ENCODE results near the gene USB1. TPM values are rescaled to one million over a fixed set of nuclear protein-coding genes. Genes with fewer than 3 reads are reported as not detected.

USB1 gene
- total and polyA plus RNA-seq, 11 donors: 20.3 to 61.9 (median 34.4) TPM

DNA sequence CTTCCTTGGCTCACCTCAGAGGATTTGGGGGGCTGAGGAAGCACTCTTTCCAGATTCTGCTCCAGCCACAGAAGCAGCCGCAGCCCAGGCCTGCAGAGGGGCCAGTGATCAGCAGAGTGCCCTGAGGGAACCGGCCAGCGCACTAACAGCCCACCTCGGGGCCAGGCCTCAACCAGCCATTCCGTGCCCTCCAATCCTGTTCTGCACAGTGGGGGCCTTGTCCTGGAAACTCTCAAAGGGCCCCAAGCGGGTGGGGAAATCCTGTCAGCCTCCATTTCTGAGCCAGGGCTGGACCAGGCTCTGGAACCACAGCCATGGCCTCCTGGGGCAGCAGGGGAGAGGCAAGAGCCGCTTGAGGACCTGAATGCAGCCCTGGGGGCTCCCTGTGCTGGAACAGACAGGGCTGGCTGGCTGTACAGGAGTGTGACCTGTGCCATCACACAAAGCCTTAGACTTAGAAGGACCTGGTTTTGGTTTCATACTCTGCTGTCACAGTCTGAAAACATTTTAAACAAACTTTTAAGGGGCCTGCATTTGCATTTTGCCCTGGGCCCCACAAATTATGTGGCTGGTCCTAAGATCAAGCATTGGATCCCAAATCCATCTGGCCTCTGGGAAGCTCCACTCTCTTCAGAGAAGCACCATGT is 40.3 kb upstream of the USB1 start:
- intact Hi-C loops (cut with DNase I): no loop called here
- TF ChIP-seq POLR2A (IDR thresholded peaks at IDR 0.05) (no peak), CTCF (IDR thresholded peaks at IDR 0.05) (no peak)
- Histone ChIP-seq H3K27me3 (no peaks in the 10 kb centered on the region), H3K36me3 (no peaks in the 10 kb centered on the region), H3K4me3 (no peak overlapping the region), H3K4me1 (no peaks in the 10 kb centered on the region), H3K9me3 (no peaks in the 10 kb centered on the region), H3K27ac (no peak overlapping the region)
- 84 to 88% (median 87%) methylated on average over 6 to 7 of the region's 7 CpGs for WGBS, 4 donors
- DNase-seq (no peak), ATAC-seq (no peak)

DNA sequence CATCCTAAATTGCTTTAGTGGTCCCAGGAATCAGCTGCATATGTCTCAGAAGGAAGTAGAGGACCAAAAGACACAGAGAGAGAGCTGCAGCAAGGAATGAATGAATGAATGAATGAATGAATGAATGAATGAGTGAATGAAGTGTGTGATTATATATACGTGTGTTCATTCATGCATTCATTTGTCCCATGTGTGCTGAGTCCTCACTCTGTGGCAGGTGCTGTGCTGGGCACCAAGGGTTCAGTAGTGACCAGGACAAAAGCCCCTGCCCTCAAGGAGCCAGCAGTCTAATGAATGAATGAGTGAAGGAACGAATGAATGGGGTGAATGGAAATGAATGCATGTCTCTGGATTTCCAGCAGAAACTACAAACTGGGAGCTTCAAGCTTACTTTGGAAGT is 39.7 kb upstream of the USB1 start:
- TF ChIP-seq CTCF (IDR thresholded peaks at IDR 0.05): no peak
- TF ChIP-seq POLR2A (IDR thresholded peaks at IDR 0.05): no peak
- no peak for DNase-seq
- Histone ChIP-seq H3K9me3 (no peaks in the 10 kb centered on the region), H3K4me1 (no peaks in the 10 kb centered on the region), H3K4me3 (no peak overlapping the region), H3K36me3 (no peaks in the 10 kb centered on the region), H3K27me3 (no peaks in the 10 kb centered on the region), H3K27ac (no peak overlapping the region)
- intact Hi-C loops (cut with DNase I): no loop called here
- ATAC-seq: no peak
- WGBS, 4 donors: 41 to 66% (median 48%) methylated on average over 2 of the region's 2 CpGs

- no peak overlapping the region for H3K27ac ChIP-seq
- H3K27me3 ChIP-seq: no peaks in the 10 kb centered on the region
- H3K36me3 ChIP-seq: no peaks in the 10 kb centered on the region
- 50 to 64% (median 58%) methylated on average over 5 of the region's 5 CpGs for WGBS, 4 donors
- DNase-seq: no peak
- no peak overlapping the region for H3K4me3 ChIP-seq
- intact Hi-C loops (cut with DNase I): no loop called here
- TF ChIP-seq POLR2A (IDR thresholded peaks at IDR 0.05) (no peak), CTCF (IDR thresholded peaks at IDR 0.05) (no peak)
- no peaks in the 10 kb centered on the region for H3K9me3 ChIP-seq
- no peak for ATAC-seq
- no peaks in the 10 kb centered on the region for H3K4me1 ChIP-seq
Observed at GRCh38 chr16:57962046-57962445, 39.2 kb upstream of the USB1 start.

GRCh38 chr16:57962756-57963155 is 38.5 kb upstream of the USB1 start:
- DNase-seq (no peak), ATAC-seq (no peak)
- no peak for TF ChIP-seq CTCF (IDR thresholded peaks at IDR 0.05)
- TF ChIP-seq POLR2A (IDR thresholded peaks at IDR 0.05): no peak
- no peaks in the 10 kb centered on the region for H3K9me3 ChIP-seq
- H3K36me3 ChIP-seq: no peaks in the 10 kb centered on the region
- intact Hi-C loops (cut with DNase I): no loop called here
- WGBS, 4 donors: 59 to 85% (median 77%) methylated on average over 3 to 9 of the region's 9 CpGs
- H3K27ac ChIP-seq: no peak overlapping the region
- H3K27me3 ChIP-seq: no peaks in the 10 kb centered on the region
- H3K4me1 ChIP-seq: no peaks in the 10 kb centered on the region
- no peak overlapping the region for H3K4me3 ChIP-seq

All from heart left ventricle (tissue), 16 donors.